DMS 273 (cell line): Measurements from ENCODE around the gene MAPRE2.

Experiments
- DNase-seq: peaks from one replicate; lab custom pipeline; 2025; ENCODE audit not compliant: unreplicated experiment; lab: John Stamatoyannopoulos, UW

The MAPRE2 gene

DNA sequence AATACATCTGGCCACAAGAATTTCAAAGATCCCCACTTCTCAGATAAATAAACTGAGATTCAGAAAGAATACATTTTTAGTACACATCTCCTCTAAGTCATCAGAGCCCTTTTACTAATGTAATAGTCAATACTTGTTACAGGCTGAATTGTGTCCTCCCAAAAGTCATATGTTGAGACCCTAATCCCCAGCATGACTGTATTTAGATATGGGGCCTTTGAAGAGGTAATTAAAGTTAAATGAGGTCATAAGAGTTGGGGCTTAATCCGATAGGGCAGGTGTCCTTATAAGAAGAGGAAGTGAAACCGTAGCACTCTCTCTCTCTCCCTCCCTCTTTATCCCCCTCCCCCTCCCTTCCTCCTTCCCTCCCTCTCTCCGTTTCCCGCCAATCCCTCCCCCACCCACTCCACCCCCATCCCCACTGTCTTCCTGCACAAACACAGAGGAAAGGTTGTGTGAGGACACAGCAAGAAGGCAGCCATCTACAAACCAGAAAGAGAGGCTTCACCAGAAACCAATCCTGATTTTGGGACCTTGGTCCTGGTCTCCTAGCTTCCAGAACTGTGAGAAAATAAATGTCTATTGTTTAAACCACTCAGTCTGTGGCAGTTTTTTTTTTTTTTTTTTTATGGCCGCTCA lies 133.0 kb downstream of the MAPRE2 start:
- peak; percentile 62 for DNase-seq

- DNase-seq: no peak
Measured at GRCh38 chr18:35174745-35175144, 133.5 kb downstream of the MAPRE2 start.

- DNase-seq: no peak
Measured at GRCh38 chr18:35176925-35177324, 135.7 kb downstream of the MAPRE2 start.

- DNase-seq: no peak
Measured at GRCh38 chr18:35178260-35178659, 137.0 kb downstream of the MAPRE2 start.

DNA sequence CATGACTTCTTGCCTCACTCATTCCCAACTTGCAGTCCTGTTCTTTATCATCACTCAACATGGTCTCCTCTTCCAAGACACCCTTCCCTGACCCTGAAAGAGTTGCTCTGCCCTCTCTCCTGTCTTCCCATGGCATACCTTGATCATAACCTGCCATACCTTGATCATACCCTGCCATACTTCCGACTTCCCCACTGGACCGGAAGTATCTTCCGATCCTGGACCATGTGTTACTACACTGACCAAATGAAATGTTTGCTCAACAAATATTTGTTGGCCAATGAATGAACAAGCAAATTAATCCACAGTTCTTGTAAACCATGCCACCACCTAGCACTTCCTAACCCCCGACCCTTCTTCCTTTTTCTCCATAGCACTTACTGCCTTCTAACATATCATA lies 138.7 kb downstream of the MAPRE2 start:
- no peak for DNase-seq

DNA sequence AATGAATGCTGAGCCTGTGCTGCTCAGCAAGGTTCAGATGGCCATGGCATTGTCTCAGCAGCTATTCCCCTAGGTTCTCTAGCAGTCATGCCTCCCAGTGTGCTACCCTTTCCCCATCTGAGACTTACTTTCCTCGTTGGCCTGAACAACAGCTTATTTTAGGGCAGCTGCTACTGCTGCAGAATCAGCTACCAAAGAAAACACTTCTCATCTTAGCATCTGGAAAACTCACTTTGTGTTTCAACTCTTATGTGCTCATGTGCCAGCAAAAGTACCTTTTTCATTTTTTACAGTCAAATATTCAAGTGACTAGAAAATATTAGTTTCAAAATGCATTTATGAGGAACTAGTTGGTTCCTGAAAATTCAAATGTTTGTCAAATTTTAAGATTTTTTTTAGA lies 139.2 kb downstream of the MAPRE2 start:
- DNase-seq: no peak

- DNase-seq: no peak
Measured at GRCh38 chr18:35182151-35182550, 140.9 kb downstream of the MAPRE2 start.

- no peak for DNase-seq
Measured at GRCh38 chr18:35183886-35184285, 142.7 kb downstream of the MAPRE2 start.

DNA sequence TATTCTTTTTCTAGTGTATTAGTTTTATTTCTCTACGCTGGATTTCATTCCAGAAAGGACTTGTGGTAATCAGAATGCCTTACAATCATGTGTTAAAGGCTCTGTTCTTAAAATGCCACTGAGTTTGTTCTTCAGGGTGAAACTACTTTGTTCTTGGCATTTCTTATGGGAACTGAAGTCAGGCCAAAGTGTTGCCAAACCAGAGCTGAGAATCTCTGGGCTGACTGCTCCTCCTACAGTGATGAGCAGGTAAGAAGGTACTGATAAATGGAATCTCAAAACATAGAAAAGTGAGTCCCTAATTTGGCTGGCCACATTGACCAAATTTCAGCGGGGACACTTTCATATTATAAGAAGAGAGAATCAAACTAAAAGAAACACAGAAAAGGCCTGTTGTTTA lies 144.6 kb downstream of the MAPRE2 start:
- DNase-seq: no peak

DNA sequence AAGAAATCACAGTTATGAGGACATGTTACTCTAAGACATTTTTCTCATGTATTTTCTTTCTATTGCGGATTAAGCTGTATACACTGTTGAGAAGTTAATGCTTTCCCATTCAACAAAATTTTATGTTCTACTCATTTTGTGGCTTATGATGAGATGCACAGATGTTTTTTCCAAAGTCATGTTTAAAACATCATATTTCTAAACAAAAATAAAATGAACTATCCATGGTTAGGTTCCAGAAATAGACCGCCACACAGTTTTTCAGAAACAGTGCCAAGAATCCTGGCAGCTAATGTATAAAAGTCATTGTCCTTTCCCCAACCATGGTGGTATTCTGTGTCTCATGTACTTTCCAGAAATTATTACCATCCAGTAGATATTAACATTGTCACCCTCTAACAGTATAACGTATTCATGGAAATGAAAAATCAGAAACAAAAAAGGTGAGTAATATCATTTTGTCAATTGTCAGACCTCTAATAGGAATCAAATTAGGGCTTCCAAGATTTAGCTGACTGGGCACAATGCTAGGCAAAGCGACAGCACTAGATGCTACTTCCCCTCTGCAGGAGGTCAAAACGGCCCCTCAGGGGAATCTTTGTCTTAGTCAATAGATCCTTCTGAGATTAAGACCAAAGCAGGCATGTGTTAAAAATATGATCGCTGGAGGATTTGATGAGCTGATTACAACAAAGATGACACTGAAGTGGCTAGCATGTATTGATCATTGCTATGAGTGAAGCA lies 145.2 kb downstream of the MAPRE2 start:
- DNase-seq: no peak

DNA sequence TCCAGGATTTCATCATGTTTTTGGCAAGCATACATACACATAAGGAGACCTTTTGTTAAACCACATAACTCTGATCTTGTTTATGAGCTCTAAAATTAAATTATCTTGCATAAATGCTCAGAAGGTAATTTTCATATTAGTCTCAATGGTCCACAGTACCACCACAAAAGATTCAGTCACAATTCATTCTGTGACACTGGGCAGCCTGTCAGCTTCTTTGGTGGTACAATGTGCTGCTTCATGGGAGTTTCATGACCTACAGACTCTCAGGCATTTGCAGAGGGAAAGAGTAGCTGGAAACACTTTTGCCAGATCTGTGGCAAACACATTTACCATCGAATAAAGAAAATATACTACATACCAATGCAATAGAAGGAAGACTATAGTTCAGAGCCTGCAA lies 148.3 kb downstream of the MAPRE2 start:
- DNase-seq: no peak

- no peak for DNase-seq
Measured at GRCh38 chr18:35190948-35191697, 149.9 kb downstream of the MAPRE2 start.

- no peak for DNase-seq
Measured at GRCh38 chr18:35191698-35192025, 150.4 kb downstream of the MAPRE2 start.

- peak; percentile 46 for DNase-seq
Measured at GRCh38 chr18:35192415-35192814, 151.2 kb downstream of the MAPRE2 start.
